ENCODE data around the gene GLI1.

DNA sequence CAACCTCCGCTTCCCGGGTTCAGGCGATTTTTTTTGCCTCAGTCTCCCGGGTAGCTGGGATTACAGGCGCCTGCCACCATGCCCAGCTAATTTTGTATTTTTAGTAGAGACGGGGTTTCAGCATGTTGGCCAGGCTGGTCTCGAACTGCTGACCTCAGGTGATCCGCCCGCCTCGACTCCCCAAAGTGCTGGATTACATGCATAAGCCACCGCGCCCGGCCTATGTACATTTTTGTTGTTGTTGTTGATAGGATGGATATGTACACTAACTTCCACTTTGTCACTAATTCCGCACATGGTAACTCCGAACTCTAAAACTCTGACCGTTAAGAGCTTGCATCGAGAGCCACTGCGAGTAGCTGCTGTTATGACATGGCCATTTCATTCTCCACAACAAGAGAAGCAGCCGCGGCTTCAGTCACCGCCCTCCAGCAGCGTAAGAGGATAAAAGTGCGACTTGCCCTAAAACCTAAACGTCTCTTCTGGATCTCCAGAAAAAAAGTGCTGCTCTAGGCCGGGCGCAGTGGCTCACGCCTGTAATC is 27.5 kb downstream of the GLI1 start:
- TF ChIP-seq CTCF (IDR thresholded peaks at IDR 0.05) (no peak), POLR2A (IDR thresholded peaks at IDR 0.05) (no peak)

All from right lobe of liver (tissue), 4 donors.